BE2C (cell line): ENCODE results near the gene GALK1.

Source experiments
- DNase-seq: peaks from one replicate; pipeline ENCODE4 v3.0.0-alpha.2; 2020
- H3K27me3 ChIP-seq: fragments of 250-450 bp; sonication (Bioruptor Pico); 2 replicates; pipeline ENCODE4 v1.5.1; 2020; ENCODE audit warnings: mild to moderate bottlenecking
- H3K36me3 ChIP-seq: fragments of 250-450 bp; sonication (Bioruptor Pico); 2 replicates; pipeline ENCODE4 v1.5.1; 2020; ENCODE audit warnings: mild to moderate bottlenecking
- H3K4me1 ChIP-seq: fragments of 250-450 bp; sonication (Bioruptor Pico); 2 replicates; pipeline ENCODE4 v1.5.1; 2020
- H3K4me3 ChIP-seq: 2 replicates; pipeline ENCODE4 v1.5.1; 2011; ENCODE audit warnings: low read depth, low read length
- H3K9me3 ChIP-seq: fragments of 250-450 bp; sonication (Bioruptor Pico); 2 replicates; pipeline ENCODE4 v1.5.1; 2020
- TF ChIP-seq, protein P1 (sequence below): IDR thresholded peaks from 2 replicates; pipeline ENCODE4 v1.5.1; 2012; ENCODE audit warnings: mild to moderate bottlenecking, low read depth, low read length

Gene GALK1

DNA sequence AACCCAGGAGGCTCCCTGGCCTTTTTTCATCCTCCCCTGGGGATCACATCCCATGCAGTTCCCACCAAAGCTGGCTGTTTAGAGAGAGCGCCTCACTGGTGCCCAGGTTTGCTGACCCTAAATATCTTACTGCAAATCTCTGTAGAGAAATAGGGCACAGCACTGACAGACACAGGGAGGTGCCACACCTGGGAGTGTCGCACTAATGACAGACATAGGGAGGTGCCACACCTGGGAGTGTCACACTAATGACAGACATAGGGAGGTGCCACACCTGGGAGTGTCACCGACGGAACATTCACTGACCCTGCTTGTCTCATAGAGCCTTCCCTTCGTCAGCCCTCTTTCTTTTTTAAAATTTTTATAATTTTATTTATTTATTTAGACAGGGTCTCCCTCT is 45.2 kb upstream of the GALK1 start:
- TF ChIP-seq, protein P1, sequence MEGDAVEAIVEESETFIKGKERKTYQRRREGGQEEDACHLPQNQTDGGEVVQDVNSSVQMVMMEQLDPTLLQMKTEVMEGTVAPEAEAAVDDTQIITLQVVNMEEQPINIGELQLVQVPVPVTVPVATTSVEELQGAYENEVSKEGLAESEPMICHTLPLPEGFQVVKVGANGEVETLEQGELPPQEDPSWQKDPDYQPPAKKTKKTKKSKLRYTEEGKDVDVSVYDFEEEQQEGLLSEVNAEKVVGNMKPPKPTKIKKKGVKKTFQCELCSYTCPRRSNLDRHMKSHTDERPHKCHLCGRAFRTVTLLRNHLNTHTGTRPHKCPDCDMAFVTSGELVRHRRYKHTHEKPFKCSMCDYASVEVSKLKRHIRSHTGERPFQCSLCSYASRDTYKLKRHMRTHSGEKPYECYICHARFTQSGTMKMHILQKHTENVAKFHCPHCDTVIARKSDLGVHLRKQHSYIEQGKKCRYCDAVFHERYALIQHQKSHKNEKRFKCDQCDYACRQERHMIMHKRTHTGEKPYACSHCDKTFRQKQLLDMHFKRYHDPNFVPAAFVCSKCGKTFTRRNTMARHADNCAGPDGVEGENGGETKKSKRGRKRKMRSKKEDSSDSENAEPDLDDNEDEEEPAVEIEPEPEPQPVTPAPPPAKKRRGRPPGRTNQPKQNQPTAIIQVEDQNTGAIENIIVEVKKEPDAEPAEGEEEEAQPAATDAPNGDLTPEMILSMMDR: no peak
- peaks cover 33% of the 10 kb centered on the region for H3K4me1 ChIP-seq
- H3K36me3 ChIP-seq: peaks cover 50% of the 10 kb centered on the region
- no peaks in the 10 kb centered on the region for H3K27me3 ChIP-seq
- no peaks in the 10 kb centered on the region for H3K9me3 ChIP-seq
- DNase-seq: no peak
- peak overlapping the region; percentile 23; the same call in 1 of the 2 replicates for H3K4me3 ChIP-seq

DNA sequence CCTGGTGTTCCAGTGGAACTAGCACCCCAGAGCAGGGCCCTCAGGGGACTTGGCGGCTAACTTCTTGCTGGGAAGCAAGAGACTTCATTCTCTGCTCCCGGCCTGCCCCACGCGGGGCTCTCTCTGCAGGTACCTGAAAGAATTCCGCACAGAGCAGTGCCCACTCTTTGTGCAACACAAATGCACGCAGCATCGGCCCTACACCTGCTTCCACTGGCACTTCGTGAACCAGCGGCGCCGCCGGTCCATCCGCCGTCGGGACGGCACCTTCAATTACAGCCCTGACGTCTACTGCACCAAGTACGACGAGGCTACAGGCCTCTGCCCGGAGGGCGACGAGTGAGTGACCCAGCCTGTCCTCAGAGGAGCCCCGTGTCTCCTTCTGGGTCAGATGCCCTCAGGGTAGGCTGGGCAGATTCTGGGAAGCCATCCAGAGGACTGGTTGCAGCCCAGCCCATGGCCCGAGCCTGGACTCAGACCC is 44.7 kb upstream of the GALK1 start:
- Histone ChIP-seq H3K9me3 (no peaks in the 10 kb centered on the region), H3K4me1 (peaks cover 28% of the 10 kb centered on the region), H3K36me3 (peaks cover 45% of the 10 kb centered on the region), H3K4me3 (peak overlapping the region; percentile 23), H3K27me3 (no peaks in the 10 kb centered on the region)
- TF ChIP-seq, protein P1: no peak
- DNase-seq: peak; percentile 53

DNA sequence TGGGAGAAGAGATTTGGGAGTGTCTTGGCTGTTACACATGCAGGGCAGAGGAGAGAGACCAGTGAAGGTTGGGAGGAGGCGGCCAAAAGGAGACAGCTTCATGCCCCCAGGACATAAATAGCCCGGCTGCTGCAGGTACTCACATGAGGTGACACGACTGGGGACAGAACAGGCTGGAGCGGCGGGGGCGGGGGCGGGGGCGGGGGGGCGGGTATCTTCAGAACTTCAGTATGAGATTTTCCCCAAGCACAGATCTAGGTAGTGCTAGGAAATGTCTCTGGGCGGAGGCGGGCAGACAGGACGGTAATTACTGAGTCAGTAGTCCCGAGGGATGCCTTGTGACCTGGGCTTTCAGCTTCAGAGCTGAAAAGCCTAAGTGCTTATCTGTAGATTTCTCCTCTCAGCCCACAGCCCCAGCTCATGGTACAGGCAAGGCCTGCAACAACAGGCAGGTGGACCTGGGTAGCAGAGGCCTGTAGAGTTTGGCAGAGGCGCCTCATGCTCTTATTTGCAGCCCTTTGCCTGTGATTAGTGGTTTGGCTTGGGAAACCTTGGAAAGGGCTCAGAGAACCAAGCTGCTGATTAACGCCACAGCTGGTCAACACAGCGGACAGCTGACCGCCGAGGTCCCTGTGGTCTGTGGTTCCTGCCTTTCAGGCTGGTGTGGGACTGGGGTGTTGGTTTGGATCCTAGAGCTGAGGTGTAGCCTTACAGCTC is 44.1 kb upstream of the GALK1 start:
- Histone ChIP-seq H3K4me1 (peaks cover 26% of the 10 kb centered on the region), H3K4me3 (peak overlapping the region; percentile 17; the same call in 1 of the 2 replicates), H3K9me3 (no peaks in the 10 kb centered on the region), H3K36me3 (peaks cover 43% of the 10 kb centered on the region), H3K27me3 (no peaks in the 10 kb centered on the region)
- TF ChIP-seq, protein P1: no peak
- DNase-seq: peak; percentile 96

DNA sequence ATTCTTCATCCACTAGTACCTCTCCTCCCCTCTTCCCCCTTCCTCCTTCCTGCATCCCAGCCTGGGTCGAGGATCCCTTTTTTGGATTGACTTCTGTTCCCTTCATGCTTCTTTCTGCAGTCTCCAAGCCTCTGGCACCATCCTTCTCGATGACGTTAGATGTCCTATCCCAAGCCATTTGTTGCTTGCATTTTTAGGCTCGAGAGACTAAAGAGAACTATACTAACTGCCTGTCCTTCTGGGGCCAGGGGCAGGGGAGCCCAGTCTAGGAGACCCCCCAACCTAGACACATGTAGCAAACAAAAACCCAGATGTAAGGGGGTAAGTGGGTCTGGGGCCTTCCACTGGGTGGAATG is 43.5 kb upstream of the GALK1 start:
- TF ChIP-seq, protein P1: no peak
- Histone ChIP-seq H3K4me1 (peaks cover 26% of the 10 kb centered on the region), H3K4me3 (peak overlapping the region; percentile 17; the same call in 1 of the 2 replicates), H3K36me3 (peaks cover 39% of the 10 kb centered on the region), H3K27me3 (no peaks in the 10 kb centered on the region), H3K9me3 (no peaks in the 10 kb centered on the region)
- DNase-seq: no peak

DNA sequence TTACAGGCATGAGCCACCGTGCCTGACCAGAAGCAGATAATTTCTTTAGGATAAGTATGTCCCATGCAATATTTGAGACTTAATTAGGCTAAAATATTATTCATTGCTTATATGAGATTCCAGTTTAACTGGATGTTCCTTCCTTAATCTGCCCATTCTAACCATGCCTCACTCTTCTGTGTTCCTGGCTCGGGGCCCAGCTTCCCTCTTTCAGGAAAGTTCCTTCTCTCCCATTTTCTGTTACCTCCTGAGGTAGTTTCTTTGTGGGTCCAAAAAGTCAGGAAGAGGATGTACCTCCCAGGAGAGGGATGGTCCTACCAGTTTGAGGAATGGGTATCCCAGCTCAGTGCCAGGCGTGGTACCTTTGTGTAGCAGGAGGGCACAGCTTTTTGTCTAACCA is 42.9 kb upstream of the GALK1 start:
- H3K4me1 ChIP-seq: peaks cover 26% of the 10 kb centered on the region
- no peaks in the 10 kb centered on the region for H3K9me3 ChIP-seq
- DNase-seq: no peak
- TF ChIP-seq, protein P1: no peak
- no peak overlapping the region for H3K4me3 ChIP-seq
- H3K36me3 ChIP-seq: peaks cover 32% of the 10 kb centered on the region
- H3K27me3 ChIP-seq: no peaks in the 10 kb centered on the region

DNA sequence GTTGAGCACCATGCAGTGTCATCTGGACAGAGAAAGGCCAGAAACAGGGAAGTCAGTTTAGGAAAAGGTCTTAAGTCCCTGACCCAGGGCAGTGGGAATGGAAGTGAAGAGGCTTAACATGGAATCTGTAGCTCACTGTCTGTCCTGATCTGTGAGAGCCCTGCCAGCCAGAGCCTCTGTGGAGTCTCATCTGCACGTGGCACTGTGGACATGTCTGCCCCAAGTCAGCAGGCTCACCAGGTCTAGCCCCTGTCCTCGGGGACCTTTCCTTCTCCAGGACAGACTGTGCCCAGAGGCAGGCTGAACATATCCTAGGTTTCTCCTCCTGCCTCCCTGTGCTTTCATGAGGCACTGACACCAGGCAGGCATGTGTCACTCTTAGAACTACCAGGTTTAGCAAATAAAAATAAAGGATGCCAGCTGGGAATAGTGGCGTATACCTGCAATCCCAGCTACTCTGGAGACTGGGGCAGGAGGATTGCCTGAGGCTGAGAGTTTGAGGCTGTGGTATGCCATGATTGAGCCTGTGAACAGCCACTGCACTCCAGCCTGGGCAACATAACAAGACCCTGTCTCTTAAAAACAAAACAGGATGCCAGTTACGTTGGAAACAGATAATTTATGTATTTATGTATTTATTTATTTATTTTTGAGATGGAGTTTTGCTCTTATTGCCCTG is 42.0 kb upstream of the GALK1 start:
- no peaks in the 10 kb centered on the region for H3K27me3 ChIP-seq
- no peaks in the 10 kb centered on the region for H3K9me3 ChIP-seq
- DNase-seq: no peak
- peaks cover 29% of the 10 kb centered on the region for H3K4me1 ChIP-seq
- peaks cover 25% of the 10 kb centered on the region for H3K36me3 ChIP-seq
- TF ChIP-seq, protein P1: no peak
- H3K4me3 ChIP-seq: no peak overlapping the region
